ENCODE data around the gene ARID5B.

Gene ARID5B

GRCh38 chr10:62057850-62058249, 156.4 kb downstream of the ARID5B start:
- no peak for DNase-seq

- no peak for DNase-seq
These were observed 157.0 kb downstream of the ARID5B start for GRCh38 chr10:62058476-62058875.

DNA sequence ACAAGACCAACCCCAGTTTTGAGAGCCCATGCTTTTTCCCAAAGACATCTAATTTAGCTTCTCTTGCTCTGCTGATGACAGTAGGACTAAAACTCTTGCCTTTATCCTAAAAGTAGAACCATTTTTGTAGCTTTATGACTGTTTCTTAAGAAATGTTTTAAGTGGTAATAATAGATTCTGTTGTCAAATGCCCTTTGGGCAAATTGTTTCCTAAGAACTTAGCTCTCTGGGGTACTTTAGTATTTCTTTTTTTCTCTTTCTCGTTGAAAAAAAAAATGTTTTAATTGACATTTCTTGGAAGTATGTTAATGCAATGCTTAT, 157.4 kb downstream of the ARID5B start:
- DNase-seq: no peak

DNA sequence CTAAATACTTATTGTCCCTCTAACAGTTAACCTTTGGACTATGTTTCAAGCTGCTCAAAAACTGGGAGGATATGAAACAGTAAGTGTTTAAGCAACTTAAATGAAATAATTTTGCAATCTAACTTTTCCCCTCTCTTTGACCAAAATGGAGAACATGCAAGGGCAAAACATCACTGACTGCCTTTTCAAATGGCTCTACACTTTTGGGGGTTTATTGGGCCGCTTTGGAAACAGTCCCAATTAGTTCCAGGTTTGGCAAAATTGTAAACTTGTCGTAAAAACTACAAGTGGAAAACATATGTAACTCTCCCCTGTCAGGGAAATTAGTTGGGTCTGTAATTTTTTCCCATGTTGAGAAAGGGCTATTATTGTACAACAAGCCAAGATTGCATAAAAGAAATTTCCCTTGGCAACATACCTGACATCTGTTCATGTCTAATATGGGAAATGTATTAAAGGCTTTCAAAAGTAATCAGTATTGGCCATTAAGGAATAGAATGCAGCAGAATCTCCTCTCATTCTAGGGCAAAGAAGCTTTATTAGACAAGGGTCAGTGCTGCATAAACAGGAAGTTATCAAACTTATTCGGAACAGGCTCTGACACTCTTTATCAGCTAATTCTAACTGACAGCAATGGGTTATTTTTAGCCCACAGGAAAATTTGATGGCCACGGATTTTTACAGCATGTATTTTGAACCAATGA, 157.9 kb downstream of the ARID5B start:
- peak; percentile 64 to 74 (median 74) for DNase-seq

DNA sequence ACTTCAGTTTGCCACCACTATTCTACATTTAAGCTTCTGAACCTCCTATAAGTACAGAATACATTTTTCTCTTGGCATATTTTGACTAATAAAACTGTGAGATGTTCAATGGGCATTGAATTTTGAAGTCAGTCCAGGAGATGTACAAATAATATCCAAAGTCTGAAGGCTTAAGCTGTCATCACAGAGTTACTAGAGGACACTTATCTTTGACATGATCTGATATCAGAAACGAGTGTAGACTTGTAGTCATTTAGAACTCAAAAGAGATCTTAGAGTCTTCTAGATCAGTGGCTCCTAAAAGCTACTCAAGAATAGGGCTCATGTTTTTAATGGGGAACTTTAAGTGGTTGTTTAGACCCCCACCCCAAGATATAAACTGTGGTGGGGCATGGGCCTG, 160.5 kb downstream of the ARID5B start:
- DNase-seq: no peak

DNA sequence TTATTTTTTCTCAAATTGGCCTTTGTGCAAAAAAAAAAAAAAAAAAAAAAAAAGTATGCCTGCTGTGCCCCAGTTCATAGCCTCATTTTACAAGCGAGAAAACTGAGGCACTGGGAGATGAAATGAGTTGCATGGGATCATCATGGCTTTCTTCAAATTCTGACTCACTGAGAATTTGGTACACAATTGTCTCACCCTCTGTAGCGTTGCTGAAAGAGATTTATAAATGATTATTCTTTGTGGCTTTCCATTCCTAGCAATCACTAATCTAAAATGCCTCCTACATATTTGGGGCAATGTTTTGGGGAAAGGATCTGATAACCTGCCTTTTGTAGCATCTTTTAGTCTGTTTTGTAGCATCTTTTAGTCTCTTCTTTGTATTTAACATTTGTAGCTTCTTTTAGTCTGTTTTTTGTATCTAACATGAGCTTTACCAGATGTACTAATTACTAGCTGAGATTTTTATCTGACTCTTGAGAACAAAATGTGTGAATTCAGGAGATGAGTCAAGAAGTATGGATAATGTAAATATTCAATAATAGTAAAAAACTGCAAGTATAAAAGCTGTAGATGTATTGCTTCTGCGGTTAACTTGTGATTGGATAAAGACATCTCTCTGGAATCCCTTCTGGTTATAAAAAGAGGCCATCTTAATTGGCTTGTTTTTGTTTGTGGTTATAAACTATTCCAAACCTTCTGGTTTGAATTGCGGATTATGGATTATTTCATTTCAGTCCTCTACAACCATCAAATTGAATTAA, 161.4 kb downstream of the ARID5B start:
- no peak for DNase-seq

DNA sequence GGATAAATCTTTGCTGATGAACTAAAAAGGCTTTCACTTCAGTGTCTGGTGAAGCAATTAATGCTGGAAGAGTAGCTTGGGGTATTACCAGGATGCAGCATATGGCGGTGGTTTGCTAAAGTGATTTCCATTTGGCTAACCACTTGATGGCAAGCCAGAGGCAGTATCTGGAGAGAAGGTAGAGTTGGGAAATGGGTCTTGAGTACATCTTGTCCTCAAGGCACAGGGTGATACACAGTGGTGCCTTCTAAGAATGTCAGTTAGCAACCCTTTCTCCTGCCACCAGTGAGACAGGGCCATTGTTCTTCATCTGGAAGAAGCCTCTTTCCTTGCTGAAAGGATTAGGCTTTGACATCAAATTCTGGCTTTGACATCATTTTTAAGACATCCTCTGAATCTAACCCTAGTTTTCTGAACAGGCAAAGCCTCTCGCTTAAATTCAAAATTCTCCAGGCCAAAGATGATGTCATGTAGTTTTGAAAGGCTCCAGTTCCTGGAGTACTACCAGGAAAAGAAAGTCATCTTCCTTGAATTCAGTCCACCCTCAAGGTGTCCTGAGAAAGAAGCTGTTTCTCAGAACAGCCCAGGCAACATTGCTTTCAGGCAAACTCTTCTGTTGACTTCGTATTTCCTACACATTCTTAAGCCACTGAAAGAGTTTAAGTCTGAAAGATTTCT, 162.4 kb downstream of the ARID5B start:
- no peak for DNase-seq

- DNase-seq: no peak
These were observed 166.1 kb downstream of the ARID5B start for GRCh38 chr10:62067560-62067959.

GRCh38 chr10:62068464-62068863, 167.0 kb downstream of the ARID5B start:
- no peak for DNase-seq

- peak; percentile 69 to 86 (median 78) for DNase-seq
These were observed 168.1 kb downstream of the ARID5B start for GRCh38 chr10:62069452-62070178.

DNA sequence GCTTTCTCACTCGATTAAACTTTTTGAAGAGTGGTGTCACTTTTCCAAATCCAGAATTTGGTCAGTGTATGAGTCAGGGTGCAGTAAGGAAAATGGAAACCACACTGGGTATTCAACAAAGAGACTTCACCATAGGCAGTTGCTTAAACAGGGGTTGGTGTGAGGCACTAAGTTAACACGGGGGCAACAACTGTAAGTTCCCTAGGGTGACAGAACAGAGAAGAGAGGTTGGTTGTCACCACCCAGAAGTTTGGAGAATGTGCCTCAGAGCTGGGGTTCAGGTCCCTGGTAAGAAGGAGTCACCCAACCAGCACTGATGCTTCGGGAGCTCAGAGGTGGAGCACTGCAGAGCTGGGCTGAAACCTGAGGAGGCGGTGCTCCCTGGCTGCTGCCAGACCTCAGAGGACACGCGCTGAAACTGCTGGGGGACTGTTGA, 170.4 kb downstream of the ARID5B start:
- DNase-seq: peak; percentile 60 to 84 (median 78)

DNA sequence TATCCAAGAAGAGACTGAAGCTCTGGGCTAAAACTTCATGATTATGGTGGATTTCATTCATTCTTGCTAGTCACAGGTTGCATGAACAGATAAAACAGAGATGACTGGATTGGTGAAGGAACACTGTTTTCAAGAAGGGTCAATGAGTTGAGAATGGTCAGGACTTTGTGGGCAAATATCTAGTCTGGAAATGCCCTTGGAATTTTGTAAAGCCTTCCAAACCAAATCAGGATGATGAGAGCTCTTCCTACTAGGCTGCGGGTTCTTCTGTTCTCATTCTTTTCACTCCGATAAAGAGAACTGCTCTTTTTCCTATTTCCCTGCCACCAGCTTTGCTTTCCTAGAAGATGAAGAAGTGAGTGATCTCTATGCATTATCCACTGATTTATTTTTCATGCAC, 171.4 kb downstream of the ARID5B start:
- no peak for DNase-seq

GRCh38 chr10:62073429-62073828, 171.9 kb downstream of the ARID5B start:
- no peak for DNase-seq

DNA sequence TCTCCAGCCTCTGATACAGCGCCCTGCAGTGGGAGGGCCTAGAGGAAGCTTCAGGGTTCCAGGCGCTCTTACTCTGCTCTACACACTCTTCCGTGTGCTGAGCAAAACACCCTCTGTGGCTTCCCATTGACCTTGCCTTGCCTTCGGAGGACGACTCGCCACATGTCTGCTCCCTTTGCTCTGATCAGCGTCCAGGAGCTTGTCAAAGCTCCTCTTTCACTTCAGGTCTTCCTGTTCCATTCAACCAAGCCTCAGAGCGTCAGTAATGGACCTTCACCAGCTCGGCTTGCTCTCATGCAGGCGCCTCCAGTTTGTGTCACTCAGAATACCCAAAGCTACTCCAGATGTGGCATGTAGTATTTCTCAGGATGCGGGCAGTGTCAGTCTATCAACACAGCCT, 173.9 kb downstream of the ARID5B start:
- no peak for DNase-seq

- DNase-seq: no peak
These were observed 174.4 kb downstream of the ARID5B start for GRCh38 chr10:62075912-62076311.

- DNase-seq: no peak
These were observed 175.4 kb downstream of the ARID5B start for GRCh38 chr10:62076891-62077290.

GRCh38 chr10:62077330-62078015, 176.0 kb downstream of the ARID5B start:
- no peak for DNase-seq

DNA sequence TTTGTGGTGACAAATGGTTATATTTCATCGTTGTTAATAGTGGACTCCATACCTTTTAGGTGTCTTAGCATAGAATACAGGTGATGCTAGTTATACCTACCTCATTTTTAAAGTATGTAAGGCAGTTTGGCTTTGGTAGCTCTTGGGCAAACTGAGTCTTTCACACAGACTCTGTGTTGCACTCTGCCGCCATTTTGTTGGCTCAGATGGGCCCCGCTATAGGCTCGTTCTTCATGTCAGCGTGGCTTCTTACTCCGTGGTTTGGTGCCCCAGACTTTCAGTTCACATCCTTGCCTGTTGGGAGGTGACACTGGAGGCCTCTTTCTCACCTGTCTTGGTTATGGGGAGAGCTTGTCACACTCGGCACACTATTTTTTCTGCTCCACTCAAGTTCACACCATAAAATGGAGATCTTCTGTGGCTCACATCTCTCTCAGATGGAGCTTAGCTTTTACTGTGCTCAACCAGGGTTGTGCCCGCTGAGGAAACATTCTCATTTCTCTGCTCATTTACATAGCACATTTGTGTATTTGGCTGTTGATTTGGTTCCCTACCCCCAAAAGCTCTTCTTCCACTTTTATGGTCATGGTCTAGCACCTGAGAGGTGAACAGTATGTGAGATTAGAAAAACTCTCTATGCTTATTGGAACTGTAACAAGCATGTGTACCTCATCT, 178.5 kb downstream of the ARID5B start:
- no peak for DNase-seq

DNA sequence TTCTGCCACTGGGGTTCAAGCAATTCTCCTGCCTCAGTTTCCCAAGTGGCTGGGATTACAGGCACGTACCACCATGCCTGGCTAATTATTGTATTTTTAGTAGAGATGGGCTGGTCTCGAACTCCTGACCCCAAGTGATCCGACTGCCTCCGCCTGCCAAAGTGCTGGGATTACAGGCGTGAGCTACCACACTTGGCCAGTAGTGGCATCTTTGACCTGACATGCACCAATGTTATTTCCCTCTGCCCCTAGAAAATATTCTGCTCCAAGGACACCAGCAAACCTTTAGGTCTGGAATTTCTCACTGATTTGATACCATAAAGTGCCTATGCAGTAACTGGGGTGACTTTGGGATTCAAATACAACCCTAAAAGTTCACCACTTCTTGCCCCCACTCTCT, 179.4 kb downstream of the ARID5B start:
- DNase-seq: no peak

GRCh38 chr10:62081341-62082270, 180.1 kb downstream of the ARID5B start:
- peak in 2 of 3 donors; percentile 40 to 46 for DNase-seq

GRCh38 chr10:62082271-62082656, 180.8 kb downstream of the ARID5B start:
- DNase-seq: no peak
